ENCODE results near the gene THSD1. TPM values are rescaled to one million over a fixed set of nuclear protein-coding genes. Genes with fewer than 3 reads are reported as not detected.

THSD1 gene
- total and polyA plus RNA-seq, 10 of the 15 experiments (the other 5 are each of a cell fraction or from before 2014, with no cell fraction given): 0.03 to 0.20 (median 0.13) TPM; not detected in 2

- ChIA-PET CTCF (no interaction called here), RAD21 (ENCODE audit: unreplicated experiment) (no interaction called here), SMC1A (ENCODE audit: uncharacterized antibody, unreplicated experiment) (no interaction called here), POLR2A (no interaction called here)
- intact Hi-C loops (cut with micrococcal nuclease; ENCODE audit: unreplicated experiment): no loop called here
- H3K36me3 ChIP-seq (ENCODE audit: control insufficient read depth in 2 of 2, insufficient read depth in 2 of 2, low read length in 1 of 2): no peaks in the 10 kb centered on the region
- no peaks in the 10 kb centered on the region; a peak in 1 of 4 replicates for H3K27me3 ChIP-seq (replicated peaks in 1 of 2; ENCODE audit: control insufficient read depth in 2 of 2, insufficient read depth in 2 of 2, low read length in 1 of 2)
- DNase-seq (ENCODE audit: low read depth, low spot score) (no peak), FAIRE-seq (no peak), ATAC-seq (no peak)
- H2AFZ ChIP-seq (ENCODE audit: control insufficient read depth, low read depth, low read length): no peak overlapping the region
- no peaks in the 10 kb centered on the region for H4K20me1 ChIP-seq (ENCODE audit: control insufficient read depth, insufficient read depth)
- no peaks in the 10 kb centered on the region for H3K79me2 ChIP-seq (ENCODE audit: control insufficient read depth, insufficient read depth, low read length)
- H3K9ac ChIP-seq (ENCODE audit: control insufficient read depth, insufficient read depth, low read length): no peak overlapping the region
- no peaks in the 10 kb centered on the region for H3K9me3 ChIP-seq (replicated peaks; ENCODE audit: control insufficient read depth, insufficient read depth, low read length)
- in situ Hi-C loops (cut with MboI): no loop called here
- no peak overlapping the region for H3K4me3 ChIP-seq
- H3K27ac ChIP-seq (ENCODE audit: control insufficient read depth, insufficient read depth): no peak overlapping the region
- no TSS peak for BruUV-seq (replicated peaks)
- no peak for TF ChIP-seq SREBF2 (IDR thresholded peaks at IDR 0.05; ENCODE audit: low read length)
- no peak overlapping the region for H3K4me2 ChIP-seq (ENCODE audit: control insufficient read depth, insufficient read depth)
- H3K4me1 ChIP-seq (ENCODE audit: control insufficient read depth, insufficient read depth, low read length): no peaks in the 10 kb centered on the region
- whole genome bisulfite sequencing (ENCODE audit: insufficient coverage, insufficient replicate concordance, low lambda C conversion rate, missing lambda C conversion rate): 17% methylated on average over 2 of the region's 2 CpGs
Measured at GRCh38 chr13:52394586-52394985, 11.4 kb downstream of the THSD1 start.

- no peak overlapping the region for H3K27ac ChIP-seq (ENCODE audit: control insufficient read depth, insufficient read depth)
- H3K36me3 ChIP-seq (ENCODE audit: control insufficient read depth in 2 of 2, insufficient read depth in 2 of 2, low read length in 1 of 2): no peaks in the 10 kb centered on the region
- 23% methylated on average over 8 of the region's 8 CpGs for WGBS (ENCODE audit: insufficient coverage, insufficient replicate concordance, low lambda C conversion rate, missing lambda C conversion rate)
- intact Hi-C loops (cut with micrococcal nuclease; ENCODE audit: unreplicated experiment) (no loop called here), in situ Hi-C loops (cut with MboI) (no loop called here)
- ChIA-PET RAD21 (ENCODE audit: unreplicated experiment) (no interaction called here), POLR2A (no interaction called here), CTCF (no interaction called here), SMC1A (ENCODE audit: uncharacterized antibody, unreplicated experiment) (no interaction called here)
- no peak for DNase-seq (ENCODE audit: low read depth, low spot score)
- no peaks in the 10 kb centered on the region for H3K79me2 ChIP-seq (ENCODE audit: control insufficient read depth, insufficient read depth, low read length)
- no TSS peak for BruUV-seq (replicated peaks)
- no peak overlapping the region for H3K4me2 ChIP-seq (ENCODE audit: control insufficient read depth, insufficient read depth)
- FAIRE-seq: no peak
- H3K4me3 ChIP-seq: no peak overlapping the region
- H3K4me1 ChIP-seq (ENCODE audit: control insufficient read depth, insufficient read depth, low read length): no peaks in the 10 kb centered on the region
- no peak for TF ChIP-seq ZNF274 (IDR thresholded peaks at IDR 0.05; ENCODE audit: insufficient read depth, insufficient read length)
- H4K20me1 ChIP-seq (ENCODE audit: control insufficient read depth, insufficient read depth): no peaks in the 10 kb centered on the region
- ATAC-seq: no peak
- no peaks in the 10 kb centered on the region for H3K9me3 ChIP-seq (replicated peaks; ENCODE audit: control insufficient read depth, insufficient read depth, low read length)
- H2AFZ ChIP-seq (ENCODE audit: control insufficient read depth, low read depth, low read length): no peak overlapping the region
- H3K9ac ChIP-seq (ENCODE audit: control insufficient read depth, insufficient read depth, low read length): no peak overlapping the region
- H3K27me3 ChIP-seq (replicated peaks in 1 of 2; ENCODE audit: control insufficient read depth in 2 of 2, insufficient read depth in 2 of 2, low read length in 1 of 2): no peaks in the 10 kb centered on the region; a peak in 1 of 4 replicates
Measured at GRCh38 chr13:52393572-52394357, 12.2 kb downstream of the THSD1 start.
